Ecto neural progenitor cell (in vitro differentiated cells): ENCODE measurements around the gene NPR1.
A peak's percentile ranks its signal among the peaks of the same experiment; 100 is the strongest.
"Not testable (repeated sequence)": the region's sequence is repeated elsewhere in the genome, so short reads cannot be mapped to it uniquely, and the experiment has no call there.

Experiments
- DNase-seq: peaks from one replicate; pipeline ENCODE4 v3.0.0-alpha.2; 2018; ENCODE audit warnings: low spot score

NPR1 gene

DNA sequence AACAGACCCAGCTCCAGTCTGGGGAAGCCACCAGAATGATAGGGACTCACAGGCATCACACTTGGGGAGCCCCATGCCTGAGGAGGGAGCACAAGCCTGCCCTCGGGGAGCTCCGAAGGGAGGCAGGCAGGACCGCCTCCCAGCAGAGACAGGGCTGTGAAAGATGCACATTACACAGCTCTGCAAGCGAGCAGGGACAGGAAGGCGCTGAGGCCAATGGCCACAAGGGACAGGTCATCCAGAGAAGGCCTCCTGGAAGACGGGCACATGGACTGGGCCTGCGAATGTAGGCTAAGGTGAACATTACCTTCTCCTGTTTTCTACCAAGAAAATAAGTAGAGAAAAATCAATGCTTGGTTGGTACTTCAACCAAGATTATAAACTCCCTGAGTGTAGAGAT, 4.2 kb downstream of the NPR1 start:
- DNase-seq: no peak

GRCh38 chr1:153683854-153684253, 5.4 kb downstream of the NPR1 start:
- DNase-seq: no peak

- no peak for DNase-seq
Observed at GRCh38 chr1:153684892-153685291, 6.4 kb downstream of the NPR1 start.

- no peak for DNase-seq
Observed at GRCh38 chr1:153685544-153686340, 7.3 kb downstream of the NPR1 start.

GRCh38 chr1:153687346-153688125, 9.0 kb downstream of the NPR1 start:
- DNase-seq: no peak

- DNase-seq: no peak
Observed at GRCh38 chr1:153688276-153688675, 9.8 kb downstream of the NPR1 start.

DNA sequence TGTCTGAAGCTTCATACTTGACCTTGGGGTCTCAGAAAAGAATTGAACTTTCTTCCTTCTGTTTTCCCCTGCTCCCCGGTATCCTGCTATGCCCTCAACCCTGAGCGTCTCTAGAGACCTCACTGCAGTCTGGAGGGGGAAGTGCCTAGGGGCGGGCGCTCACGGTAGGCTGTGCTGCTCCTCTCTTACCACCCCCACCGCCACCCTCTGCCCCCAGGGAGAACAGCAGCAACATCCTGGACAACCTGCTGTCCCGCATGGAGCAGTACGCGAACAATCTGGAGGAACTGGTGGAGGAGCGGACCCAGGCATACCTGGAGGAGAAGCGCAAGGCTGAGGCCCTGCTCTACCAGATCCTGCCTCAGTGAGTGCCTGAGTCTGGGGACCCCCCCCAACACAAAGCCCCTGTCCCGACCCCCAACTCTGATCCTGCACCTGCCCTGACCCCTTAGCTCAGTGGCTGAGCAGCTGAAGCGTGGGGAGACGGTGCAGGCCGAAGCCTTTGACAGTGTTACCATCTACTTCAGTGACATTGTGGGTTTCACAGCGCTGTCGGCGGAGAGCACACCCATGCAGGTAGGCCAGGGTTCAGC, 10.3 kb downstream of the NPR1 start:
- no peak for DNase-seq

GRCh38 chr1:153693466-153693865, 15.0 kb downstream of the NPR1 start:
- DNase-seq: no peak

- no peak for DNase-seq
Observed at GRCh38 chr1:153696741-153697140, 18.3 kb downstream of the NPR1 start.

DNA sequence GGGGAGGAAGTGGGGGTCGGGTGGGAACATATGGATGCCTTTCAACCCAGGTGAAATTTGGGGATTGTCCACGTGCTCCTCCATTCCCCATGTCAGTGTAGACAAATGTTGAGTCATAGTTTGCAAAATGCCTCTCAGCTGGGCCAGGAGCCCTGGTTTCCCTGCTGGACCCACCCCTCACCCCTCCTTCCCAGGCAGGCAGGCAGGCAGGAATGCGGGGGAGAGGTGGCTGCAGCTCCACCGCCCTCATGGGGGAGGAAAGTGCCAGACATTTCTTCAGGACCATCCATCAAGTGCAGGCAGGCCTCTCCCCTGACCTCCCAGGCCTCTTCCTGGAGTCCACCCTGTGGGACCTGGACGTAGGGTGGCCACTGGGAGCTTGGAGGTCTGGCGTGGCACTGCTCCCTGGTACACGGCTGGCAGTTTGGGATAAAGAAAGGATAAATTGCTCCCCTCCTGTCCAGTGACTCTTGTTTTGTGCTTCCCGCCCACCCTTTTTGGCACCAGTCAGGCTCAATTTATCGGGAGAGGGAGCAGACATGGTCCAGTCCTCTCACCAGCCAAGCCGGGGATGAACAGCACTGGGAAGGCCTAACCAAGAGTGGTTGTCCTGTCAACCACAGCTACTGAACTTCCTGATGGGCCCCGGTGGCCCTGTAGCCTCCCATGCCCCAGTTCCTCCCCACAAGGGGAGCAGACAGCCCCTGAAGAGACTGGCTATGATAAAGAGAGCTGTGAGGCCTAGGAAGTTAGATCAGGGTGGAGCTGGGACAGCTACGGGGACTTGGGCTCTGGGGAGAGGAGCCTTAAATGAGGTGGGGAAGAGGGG, 18.9 kb downstream of the NPR1 start:
- DNase-seq: peak; percentile 55

DNA sequence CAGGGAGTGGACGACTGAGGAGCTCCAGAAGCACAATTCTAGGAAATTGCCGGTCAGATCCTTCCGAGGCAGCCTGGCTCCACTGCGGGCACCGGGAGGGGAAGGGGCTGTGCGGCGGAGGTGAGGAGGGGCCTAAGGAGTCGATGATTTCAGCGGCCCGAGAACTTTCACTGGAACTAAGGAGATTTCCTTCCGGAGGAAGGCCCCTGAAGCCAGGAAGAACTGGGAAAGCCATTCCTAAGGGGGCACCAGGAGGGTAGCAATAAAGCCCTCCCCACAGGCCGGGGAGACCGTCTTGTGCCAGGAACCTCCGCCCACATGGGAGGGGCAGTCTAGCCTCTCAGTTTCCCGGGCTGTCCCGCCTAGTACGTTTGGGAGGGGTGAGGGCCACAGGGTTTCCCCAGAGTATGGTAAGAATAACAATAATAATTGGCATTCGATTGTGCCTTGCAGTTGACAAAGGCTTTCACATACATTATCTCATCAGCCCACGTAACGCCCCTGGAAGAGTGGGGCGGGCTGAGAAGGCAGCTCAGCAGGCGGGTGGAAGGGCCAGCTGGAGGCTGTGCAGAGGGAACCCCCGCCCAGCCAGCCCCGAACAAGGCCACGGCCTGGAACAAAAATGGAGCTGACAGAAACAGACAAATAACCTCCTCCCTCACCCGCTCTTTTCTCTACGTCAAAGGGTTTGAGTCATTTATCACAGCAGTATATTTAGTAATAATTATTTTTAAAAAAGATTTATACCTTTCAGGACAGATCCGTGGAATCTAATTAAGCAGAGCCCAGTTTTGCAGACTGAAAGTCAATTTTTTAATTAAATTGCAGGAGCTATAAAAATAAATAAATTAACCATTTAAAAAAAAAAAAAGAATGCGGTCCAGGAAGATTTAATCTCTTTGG, 19.8 kb downstream of the NPR1 start:
- peak; percentile 54 for DNase-seq

DNA sequence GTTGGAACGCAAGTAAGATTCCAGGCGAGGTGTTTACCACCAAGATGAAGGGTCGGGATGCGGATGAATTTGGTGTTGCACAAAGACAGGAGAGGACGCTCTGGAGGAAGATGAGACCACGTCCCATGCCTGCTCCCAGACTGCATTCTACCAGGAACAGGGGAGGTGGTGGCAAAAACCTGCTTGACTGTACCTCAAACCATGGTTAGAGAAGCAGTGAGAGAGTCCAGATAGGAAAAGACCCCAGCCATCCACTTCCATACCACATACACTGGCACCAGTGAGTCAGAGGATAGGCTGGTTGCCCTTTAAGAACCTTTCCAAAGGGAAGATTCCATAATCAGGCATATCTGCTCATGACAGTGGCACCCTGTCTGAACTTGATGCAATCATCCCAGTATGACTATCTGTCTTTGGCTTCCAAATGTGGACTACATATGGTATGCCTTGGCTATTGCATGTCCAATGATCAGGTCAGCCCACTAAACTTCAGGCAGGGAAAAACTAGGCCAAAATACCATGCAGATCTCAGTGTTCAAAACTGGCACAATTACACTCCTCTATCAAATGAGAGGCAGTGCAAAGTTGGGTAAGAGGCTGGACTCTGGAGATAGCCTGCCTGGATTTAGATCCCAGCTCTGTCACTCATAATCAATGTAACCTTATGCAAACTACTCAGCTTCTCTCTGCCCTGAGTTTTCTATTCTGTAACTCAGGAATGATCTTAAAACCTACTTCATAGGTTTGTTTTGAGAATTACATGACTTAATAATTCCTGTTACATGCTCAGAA, 20.6 kb downstream of the NPR1 start:
- no peak for DNase-seq

- no peak for DNase-seq
Observed at GRCh38 chr1:153699768-153700167, 21.3 kb downstream of the NPR1 start.

- no peak for DNase-seq
Observed at GRCh38 chr1:153705484-153705883, 27.0 kb downstream of the NPR1 start.

- no peak for DNase-seq
Observed at GRCh38 chr1:153711026-153711425, 32.5 kb downstream of the NPR1 start.

- not testable (repeated sequence) for DNase-seq
Observed at GRCh38 chr1:153716211-153716610, 37.7 kb downstream of the NPR1 start.

DNA sequence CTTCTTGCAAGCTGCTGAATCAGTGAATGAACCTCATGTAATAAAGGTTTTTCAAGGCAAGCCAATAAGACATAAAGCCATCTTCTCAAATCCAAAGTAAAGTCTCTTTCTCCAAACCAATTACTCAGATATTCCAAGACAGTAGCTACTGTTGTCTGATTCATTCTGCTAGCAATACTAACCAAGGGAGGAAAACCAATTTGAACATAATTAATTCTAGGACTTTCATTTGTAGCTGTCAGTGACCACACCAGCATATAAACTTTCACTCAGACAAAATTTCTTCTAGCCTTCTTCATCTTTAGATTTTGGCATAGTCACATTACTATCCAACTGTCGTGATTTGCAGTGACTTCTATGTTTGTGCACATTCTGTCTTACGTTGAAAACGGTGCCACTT, 38.8 kb downstream of the NPR1 start:
- DNase-seq: no peak

DNA sequence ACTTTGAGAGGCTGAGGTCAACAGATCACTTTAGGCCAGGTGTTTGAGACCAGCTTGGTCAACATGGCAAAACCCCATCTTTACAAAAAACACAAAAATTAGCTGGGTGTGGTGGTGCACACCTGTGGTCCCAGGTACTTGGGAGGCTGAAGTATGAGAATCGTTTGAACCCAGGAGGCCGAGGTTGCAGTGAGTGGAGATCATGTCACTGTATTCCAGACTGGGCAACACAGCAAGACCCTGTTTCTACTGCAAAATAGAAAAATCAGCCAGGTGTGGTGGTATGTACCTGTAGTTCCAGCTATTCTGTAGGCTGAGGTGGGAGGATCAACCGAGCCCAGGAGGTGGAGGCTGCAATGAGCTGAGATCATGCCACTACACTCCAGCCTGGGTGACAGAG, 45.2 kb downstream of the NPR1 start:
- DNase-seq: no peak

DNA sequence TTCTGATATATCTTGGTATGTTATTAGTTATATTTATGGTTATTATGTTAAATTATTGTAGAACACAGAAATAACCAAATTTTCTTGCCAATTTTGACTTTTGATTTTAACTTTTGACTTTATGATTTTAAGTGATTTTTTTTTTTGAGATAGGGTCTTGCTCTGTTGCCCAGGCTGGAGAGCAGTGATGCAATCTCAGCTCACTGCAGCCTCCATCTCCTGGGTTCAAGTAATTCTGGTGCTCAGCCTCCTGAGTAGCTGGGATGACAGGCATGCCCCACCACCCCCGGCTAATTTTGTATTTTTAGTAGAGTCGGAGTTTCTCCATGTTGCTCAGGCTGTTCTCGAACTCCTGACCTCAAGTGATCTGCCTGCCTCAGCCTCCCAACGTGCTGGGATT, 46.1 kb downstream of the NPR1 start:
- DNase-seq: not testable (repeated sequence)
